ENCODE data around the gene TBC1D3H.
"Not testable (repeated sequence)": the region's sequence is repeated elsewhere in the genome, so short reads cannot be mapped to it uniquely, and the experiment has no call there.

Gene TBC1D3H

GRCh38 chr17:36388385-36389245, at the start of gene TBC1D3H:
TSS of gene TBC1D3H (minus strand) at chr17:36388435. CDS start at chr17:36386895, 1,540 bp downstream.
- H3K9ac ChIP-seq (ENCODE audit: low read depth, low read length); H3K4me3 ChIP-seq (ENCODE audit: low read depth, low read length); H3K27ac ChIP-seq (ENCODE audit: low read depth, low read length); H3K36me3 ChIP-seq (ENCODE audit: control insufficient read depth, insufficient read depth, low read length); H3K4me1 ChIP-seq (ENCODE audit: control insufficient read depth, insufficient read depth, low read length); H3K9me3 ChIP-seq (ENCODE audit: control insufficient read depth, insufficient read depth, low read length); H3K27me3 ChIP-seq (ENCODE audit: control insufficient read depth, insufficient read depth, low read length): not testable (repeated sequence)

GRCh38 chr17:36428891-36429290, 40.7 kb upstream of the TBC1D3H start:
- H3K9ac ChIP-seq (ENCODE audit: low read depth, low read length); H3K4me3 ChIP-seq (ENCODE audit: low read depth, low read length); H3K4me1 ChIP-seq (ENCODE audit: control insufficient read depth, insufficient read depth, low read length); H3K27me3 ChIP-seq (ENCODE audit: control insufficient read depth, insufficient read depth, low read length); H3K9me3 ChIP-seq (ENCODE audit: control insufficient read depth, insufficient read depth, low read length); H3K27ac ChIP-seq (ENCODE audit: low read depth, low read length); H3K36me3 ChIP-seq (ENCODE audit: control insufficient read depth, insufficient read depth, low read length): not testable (repeated sequence)

- not testable (repeated sequence) for H3K9ac ChIP-seq (ENCODE audit: low read depth, low read length); H3K27me3 ChIP-seq (ENCODE audit: control insufficient read depth, insufficient read depth, low read length); H3K4me3 ChIP-seq (ENCODE audit: low read depth, low read length); H3K36me3 ChIP-seq (ENCODE audit: control insufficient read depth, insufficient read depth, low read length); H3K27ac ChIP-seq (ENCODE audit: low read depth, low read length); H3K4me1 ChIP-seq (ENCODE audit: control insufficient read depth, insufficient read depth, low read length); H3K9me3 ChIP-seq (ENCODE audit: control insufficient read depth, insufficient read depth, low read length)
Measured at GRCh38 chr17:36415180-36415941, 27.1 kb upstream of the TBC1D3H start.

- not testable (repeated sequence) for H3K27me3 ChIP-seq (ENCODE audit: control insufficient read depth, insufficient read depth, low read length); H3K36me3 ChIP-seq (ENCODE audit: control insufficient read depth, insufficient read depth, low read length); H3K27ac ChIP-seq (ENCODE audit: low read depth, low read length); H3K4me1 ChIP-seq (ENCODE audit: control insufficient read depth, insufficient read depth, low read length); H3K9me3 ChIP-seq (ENCODE audit: control insufficient read depth, insufficient read depth, low read length); H3K4me3 ChIP-seq (ENCODE audit: low read depth, low read length); H3K9ac ChIP-seq (ENCODE audit: low read depth, low read length)
Measured at GRCh38 chr17:36390943-36391645, 2.9 kb upstream of the TBC1D3H start.

GRCh38 chr17:36375938-36376337, 12.3 kb downstream of the TBC1D3H start:
- not testable (repeated sequence) for H3K4me3 ChIP-seq (ENCODE audit: low read depth, low read length); H3K27me3 ChIP-seq (ENCODE audit: control insufficient read depth, insufficient read depth, low read length); H3K9ac ChIP-seq (ENCODE audit: low read depth, low read length); H3K27ac ChIP-seq (ENCODE audit: low read depth, low read length); H3K36me3 ChIP-seq (ENCODE audit: control insufficient read depth, insufficient read depth, low read length); H3K9me3 ChIP-seq (ENCODE audit: control insufficient read depth, insufficient read depth, low read length); H3K4me1 ChIP-seq (ENCODE audit: control insufficient read depth, insufficient read depth, low read length)

- H3K4me1 ChIP-seq (ENCODE audit: control insufficient read depth, insufficient read depth, low read length); H3K27ac ChIP-seq (ENCODE audit: low read depth, low read length); H3K27me3 ChIP-seq (ENCODE audit: control insufficient read depth, insufficient read depth, low read length): not testable (repeated sequence)
Measured at GRCh38 chr17:36362496-36362895, 25.7 kb downstream of the TBC1D3H start.

More at GRCh38 chr17:36362496-36362895, 25.7 kb downstream of the TBC1D3H start:
- not testable (repeated sequence) for H3K4me3 ChIP-seq (ENCODE audit: low read depth, low read length); H3K9ac ChIP-seq (ENCODE audit: low read depth, low read length); H3K36me3 ChIP-seq (ENCODE audit: control insufficient read depth, insufficient read depth, low read length); H3K9me3 ChIP-seq (ENCODE audit: control insufficient read depth, insufficient read depth, low read length)

Data from HUES48 (cell line).